ENCODE data around the gene GRHL1.
"Not testable (repeated sequence)": the region's sequence is repeated elsewhere in the genome, so short reads cannot be mapped to it uniquely, and the experiment has no call there.

The GRHL1 gene

DNA sequence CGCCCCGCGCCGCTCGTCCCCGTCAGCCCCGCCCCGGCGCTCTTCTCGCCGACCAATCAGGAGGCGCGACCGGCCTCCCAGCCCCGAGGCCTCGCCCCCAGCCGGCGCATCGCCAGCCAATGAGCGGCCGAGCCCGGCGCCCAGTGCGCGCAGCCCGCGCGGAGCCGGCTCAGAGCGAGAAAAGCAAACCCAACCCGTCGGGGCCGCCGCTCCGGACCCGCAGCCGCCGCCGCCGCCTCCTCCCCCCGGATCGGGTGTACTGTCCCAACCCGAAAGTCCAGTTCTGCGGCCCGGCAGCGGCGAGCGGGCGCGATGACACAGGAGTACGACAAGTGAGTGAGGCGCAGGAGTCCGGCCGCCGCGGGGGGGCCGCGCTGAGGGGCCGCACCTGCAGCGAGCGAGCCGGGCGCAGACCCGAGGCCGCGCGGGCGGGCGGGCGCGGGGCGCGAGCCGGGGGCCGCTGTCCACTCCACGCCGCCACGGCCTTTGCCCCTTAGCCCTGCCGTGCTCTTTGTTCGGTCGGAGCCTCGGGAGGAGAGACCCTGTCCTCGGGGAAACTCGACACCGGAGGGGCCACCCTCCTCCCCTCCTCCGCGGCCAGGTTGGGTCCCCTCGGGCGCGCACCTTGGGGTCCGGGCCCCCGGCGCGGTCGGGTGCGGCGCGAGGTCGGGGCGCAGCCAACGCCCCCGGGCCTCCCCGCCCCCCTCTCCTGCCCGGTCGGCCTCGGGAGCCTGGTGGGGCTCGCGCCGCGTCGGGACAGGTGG is at the start of gene GRHL1:
TSS of gene GRHL1 (plus strand) at position 172 of the 764 bp plus-strand sequence. CDS start at position 313, 141 bp downstream.
- peak; percentile 95 for DNase-seq

DNA sequence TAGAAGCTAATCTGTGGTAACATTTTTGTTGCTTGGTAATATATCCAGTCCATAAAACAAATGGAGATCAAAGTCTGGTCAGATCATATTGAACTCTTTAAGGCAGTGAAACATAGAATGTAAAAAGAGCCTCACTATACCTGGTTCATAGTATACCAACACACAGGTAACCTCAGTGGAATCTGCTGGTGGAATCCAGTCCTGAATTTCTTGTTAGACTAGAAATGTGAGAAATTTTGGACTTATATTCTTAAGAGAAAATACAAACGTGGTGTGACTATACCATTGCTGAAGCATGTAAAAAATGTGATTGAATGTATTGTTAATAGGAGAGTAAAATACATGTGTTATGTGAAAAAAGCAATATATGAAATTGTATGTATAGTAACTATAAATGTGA is 46.1 kb upstream of the GRHL1 start:
- no peak for DNase-seq

- DNase-seq = no peak
These were observed 44.1 kb upstream of the GRHL1 start for GRCh38 chr2:9907402-9907801.

GRCh38 chr2:9908639-9909038 is 42.9 kb upstream of the GRHL1 start:
- DNase-seq = no peak

- DNase-seq = no peak
These were observed 42.4 kb upstream of the GRHL1 start for GRCh38 chr2:9909106-9909505.

DNA sequence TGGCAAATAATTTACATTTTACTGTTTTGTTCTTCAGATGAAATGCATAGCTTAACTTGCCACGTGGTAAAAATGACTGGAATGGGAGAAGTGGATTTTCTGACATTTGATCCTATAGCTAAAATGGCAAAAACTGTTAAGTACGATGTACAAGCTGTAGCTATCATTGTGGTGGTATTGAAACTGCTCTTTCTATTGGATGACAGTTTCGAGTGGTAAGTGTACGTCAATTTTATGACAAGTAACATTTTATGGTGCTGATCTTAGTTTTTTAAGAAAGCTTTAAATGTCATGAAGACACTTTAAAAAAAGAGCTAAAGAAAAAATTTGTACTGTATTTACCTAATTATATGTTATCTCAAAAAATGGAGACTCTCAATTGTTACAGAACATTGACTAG is 40.8 kb upstream of the GRHL1 start:
- DNase-seq = no peak

- DNase-seq = no peak
These were observed 39.0 kb upstream of the GRHL1 start for GRCh38 chr2:9912468-9912867.

GRCh38 chr2:9914384-9915065 is 37.0 kb upstream of the GRHL1 start:
- DNase-seq = no peak

DNA sequence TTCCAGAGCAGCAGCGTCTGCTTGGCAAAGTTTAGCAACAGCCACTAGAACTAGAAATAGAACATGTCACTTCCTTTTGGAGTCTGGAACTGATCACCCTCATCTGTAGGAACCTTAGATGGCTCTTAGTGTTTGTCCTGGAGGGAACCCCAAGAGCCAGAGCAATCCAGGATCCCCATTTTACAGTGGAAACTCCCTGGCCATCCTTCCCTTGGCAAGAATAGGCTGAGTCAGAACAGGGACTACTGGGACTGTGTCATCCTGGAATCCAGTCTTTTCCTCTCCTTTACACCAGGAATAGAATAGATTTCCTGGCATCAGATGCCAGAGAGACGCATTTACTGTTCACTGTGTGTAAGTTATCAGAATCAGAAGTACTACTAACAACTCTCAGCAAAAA is 33.2 kb upstream of the GRHL1 start:
- no peak for DNase-seq

DNA sequence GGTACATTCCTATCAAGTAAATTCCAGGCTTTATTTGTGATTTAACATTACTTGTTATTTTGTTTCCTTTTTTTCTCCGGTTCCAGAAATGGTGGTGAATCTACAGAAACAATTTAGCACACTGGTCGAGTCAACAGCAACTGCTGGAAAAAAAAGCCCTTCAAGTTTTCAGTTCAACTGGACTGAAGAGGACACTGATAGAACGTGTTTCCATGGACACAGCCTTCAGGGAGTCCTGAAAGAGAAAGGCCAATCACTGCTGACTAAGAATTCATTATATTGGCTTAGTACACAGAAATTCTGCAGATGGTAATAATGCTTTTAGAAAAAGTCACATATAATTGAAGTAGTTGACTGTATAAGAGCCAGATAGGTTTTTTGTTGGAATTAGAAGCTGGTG is 32.0 kb upstream of the GRHL1 start:
- no peak for DNase-seq

- not testable (repeated sequence) for DNase-seq
These were observed 24.5 kb upstream of the GRHL1 start for GRCh38 chr2:9927020-9927419.

GRCh38 chr2:9937258-9937657 is 14.2 kb upstream of the GRHL1 start:
- DNase-seq = no peak

DNA sequence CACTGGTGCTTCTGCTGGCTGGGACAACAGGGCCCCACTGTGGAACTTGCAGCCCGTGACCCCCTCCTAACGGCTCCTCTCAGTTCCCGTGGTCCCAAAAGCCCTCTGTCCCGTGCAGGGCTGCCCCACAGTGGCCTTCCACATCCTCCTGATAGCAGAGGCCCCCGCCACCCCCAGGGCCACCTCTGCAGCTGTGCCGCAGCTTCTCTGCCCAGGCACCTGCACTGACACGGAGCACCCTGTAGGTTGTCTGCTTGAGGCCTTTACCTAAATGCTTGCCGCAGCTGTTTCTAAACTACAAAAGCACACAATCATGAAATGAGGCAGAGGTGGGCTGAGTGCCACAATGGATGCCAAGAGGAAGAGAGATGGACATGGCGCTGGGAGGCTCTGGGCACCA is 13.5 kb upstream of the GRHL1 start:
- DNase-seq = no peak

DNA sequence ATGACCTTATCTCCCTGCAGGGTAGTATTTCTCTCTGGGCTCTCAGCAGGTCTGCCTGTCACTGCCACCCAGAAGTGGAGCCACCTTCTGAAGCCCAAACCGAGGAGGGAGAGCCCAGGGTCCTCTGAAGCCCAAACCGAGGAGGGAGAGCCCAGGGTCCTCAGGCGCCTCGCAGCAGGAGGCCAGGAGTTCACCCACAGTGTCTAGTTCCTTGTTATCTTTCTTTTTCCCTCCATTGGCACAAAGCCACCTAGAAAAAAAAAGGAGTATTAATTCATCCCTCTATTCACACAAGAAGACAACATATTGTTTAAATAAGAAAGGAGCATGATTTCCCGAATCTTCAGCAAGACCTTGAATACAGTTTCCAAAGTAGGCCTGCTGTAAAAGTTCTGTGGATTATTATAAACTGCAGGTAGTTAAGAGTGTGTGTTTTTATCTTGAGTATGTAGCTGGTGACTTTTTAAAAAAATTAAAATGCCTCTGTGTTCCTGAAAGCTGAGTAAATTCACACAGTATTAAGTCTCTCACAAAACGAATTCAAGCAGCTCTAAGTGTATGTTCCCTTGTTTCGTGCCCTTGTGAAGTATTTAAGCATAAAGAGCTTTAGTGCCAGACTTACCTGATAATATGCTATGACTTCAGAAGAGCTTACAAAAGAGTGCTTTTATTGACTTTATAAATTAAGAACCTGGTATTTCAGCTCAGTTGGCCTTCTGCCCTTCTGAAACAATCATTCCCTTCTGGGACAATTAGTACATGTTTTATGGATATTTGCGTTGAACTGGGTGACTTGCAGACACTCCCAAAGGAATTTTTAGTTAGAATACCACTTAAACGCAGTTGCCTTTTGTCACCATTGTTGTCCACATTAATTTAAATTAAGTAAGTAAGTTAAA is 11.7 kb upstream of the GRHL1 start:
- no peak for DNase-seq

DNA sequence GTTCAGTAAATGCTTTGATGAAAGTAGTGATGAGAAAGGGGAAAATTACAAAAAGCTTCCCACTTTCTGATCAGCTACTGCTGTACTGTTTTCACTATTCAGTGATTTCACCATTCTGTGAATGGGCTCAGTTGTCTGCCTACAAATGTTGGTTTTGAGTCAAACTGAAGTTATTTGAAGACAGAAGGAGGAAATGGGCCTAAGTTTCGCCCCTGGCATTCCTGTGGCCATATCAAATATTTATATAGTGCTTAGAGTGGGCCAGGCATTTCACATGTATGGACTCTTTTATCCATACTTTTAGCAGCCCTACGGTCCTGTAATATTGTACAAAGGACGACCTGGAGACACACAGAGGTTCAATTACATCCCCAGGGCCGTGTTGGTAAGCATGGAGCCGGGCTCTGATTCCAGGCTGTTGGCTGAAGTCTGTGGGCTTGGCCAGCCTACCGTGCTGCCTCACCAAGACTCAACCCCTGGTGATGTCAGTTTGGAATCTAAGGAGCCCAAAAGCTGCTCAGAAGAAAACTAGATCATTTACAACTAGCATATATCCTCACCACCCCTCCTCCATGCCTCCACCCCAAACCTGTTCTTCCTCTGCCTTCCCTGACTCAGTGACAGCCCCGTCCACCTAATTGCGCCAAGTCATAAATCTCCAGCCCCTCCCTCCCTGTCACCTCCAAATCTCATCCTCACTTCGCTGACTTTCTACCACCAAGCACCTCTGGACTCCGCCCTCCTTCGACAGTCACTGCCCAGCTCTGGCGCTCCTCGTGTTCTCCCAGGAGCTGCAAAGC is 10.1 kb upstream of the GRHL1 start:
- DNase-seq = peak; percentile 33

GRCh38 chr2:9941996-9942390 is 9.5 kb upstream of the GRHL1 start:
- DNase-seq = no peak

GRCh38 chr2:9944330-9944758 is 7.1 kb upstream of the GRHL1 start:
- DNase-seq = no peak

DNA sequence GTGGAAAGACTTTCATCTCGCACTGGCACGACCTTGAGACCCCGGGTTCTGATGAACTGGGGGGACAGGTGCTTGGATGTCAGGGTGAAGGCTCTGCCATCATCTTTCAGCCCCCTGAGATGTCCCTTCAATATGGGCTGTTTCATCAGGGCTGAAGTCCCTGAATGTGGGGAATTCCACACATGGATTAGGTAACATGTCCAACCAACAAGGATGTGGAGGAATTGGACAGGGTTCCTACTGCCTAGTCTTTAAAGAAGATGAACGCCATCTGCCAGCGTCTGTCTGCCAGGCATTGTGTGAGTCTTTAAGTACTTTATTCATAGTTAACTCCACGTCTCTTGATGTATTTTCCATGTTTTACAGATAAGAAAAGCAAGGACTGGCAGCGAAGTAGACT is 5.9 kb upstream of the GRHL1 start:
- DNase-seq = no peak

DNA sequence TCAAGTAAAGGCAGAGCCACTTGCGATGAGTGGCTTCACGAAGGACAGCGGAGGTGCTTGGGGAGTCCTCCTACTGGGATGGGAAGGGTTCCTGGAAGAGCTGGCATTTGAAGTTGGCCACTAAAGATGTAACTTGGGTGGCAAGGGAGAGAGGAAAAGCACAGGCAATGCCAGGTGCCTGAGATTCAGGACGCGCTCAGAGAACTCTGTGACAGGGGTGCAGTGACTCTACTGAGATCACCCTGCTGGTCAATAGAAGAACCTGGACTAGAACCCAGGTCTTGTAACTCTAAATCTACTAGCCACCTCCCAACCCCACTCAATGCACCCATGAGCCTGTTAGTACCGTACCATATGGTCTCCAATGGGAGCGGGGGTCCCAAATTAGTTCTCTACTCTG is 5.4 kb upstream of the GRHL1 start:
- DNase-seq = no peak

DNA sequence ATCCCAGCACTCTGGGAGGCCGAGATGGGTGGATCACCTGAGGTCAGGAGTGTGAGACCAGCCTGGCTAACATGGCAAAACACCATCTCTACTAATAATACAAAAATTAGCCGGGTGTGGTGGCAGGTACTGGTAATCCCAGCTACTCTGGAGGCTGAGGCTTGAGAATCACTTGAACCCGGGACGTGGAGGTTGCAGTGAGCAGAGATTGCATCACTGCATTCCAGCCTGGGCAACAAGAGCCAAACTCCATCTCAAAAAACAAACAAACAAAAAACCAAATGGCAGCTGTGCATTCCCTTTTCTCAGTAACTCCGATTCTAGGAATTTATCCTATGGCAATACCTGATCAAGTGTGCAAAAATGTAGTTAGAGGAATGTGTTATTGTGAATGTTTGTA is 4.7 kb upstream of the GRHL1 start:
- DNase-seq = no peak

GRCh38 chr2:9948721-9949120 is 2.8 kb upstream of the GRHL1 start:
- no peak for DNase-seq

DNA sequence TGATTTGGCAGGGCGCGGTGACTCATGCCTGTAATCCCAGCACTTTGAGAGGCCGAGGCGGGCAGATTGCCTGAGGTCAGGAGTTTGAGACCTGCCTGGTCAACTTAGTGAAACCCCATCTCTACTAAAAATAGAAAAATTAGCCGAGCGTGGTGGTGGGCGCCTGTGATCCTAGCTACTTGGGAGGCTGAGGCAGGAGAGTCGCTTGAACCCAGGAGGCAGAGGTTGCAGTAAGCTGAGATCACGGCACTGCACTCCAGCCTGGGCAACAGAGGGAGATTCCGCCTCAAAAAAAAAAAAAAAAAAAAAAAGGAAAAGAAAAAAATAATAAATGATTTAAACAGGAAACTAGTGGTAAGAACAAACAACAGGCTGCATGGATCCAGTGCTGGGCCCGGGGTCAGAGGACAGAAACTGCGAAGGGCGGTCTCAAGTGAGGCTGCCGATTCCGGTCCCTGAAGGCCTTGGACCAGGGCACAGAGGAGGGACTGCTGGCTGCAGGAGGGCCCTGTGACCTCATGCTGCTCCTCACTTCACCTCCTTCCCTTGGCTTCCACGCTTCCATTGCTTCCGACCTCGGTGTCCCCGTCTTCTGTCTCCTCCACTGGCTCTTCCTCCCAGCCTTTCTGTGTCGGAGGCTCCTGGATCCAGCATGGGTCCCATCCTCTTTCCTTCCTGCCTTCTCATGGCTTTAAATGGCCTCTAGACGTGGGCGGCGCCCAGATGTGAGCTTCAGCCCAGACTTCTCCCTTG is 2.1 kb upstream of the GRHL1 start:
- no peak for DNase-seq

Measured in femur (tissue), 1 donor.